ENCODE measurements around the gene IRX4. TPM values are rescaled to one million over a fixed set of nuclear protein-coding genes. Genes with fewer than 3 reads are reported as not detected.

The IRX4 gene
- total and polyA plus RNA-seq, 9 of the 15 experiments (the other 6 are each of a cell fraction or from before 2014, with no cell fraction given): not detected

GRCh38 chr5:1867815-1868143 is 14.9 kb downstream of the IRX4 start:
- Histone ChIP-seq H3K27me3 (ENCODE audit: control insufficient read depth in 2 of 2, insufficient read depth in 2 of 2, low read length in 2 of 2) (peaks cover 39 to 73% of the 10 kb centered on the region in 2 experiments), H3K27ac (ENCODE audit: extremely low read depth, low read depth, low read length) (no peak overlapping the region), H3K4me1 (replicated peaks in 1 of 2; ENCODE audit: control insufficient read depth in 2 of 2, insufficient read depth in 2 of 2, low read length in 2 of 2) (no peaks in the 10 kb centered on the region; a peak in 1 of 5 replicates), H3K9ac (ENCODE audit: insufficient read depth in 1 of 2, low read depth in 2 of 2, low read length in 2 of 2) (no peak overlapping the region), H3K79me2 (ENCODE audit: control insufficient read depth, insufficient read depth, low read length) (no peaks in the 10 kb centered on the region), H4K20me1 (replicated peaks; ENCODE audit: control insufficient read depth, insufficient read depth, low read length) (no peaks in the 10 kb centered on the region; the same call in 1 of the 2 replicates), H2AFZ (ENCODE audit: low read depth, low read length) (no peak overlapping the region), H3K9me3 (replicated peaks; ENCODE audit: control insufficient read depth, insufficient read depth, low read depth, low read length) (no peaks in the 10 kb centered on the region; the same call in 1 of the 2 replicates), H3K4me2 (ENCODE audit: insufficient read depth, low read length) (no peak overlapping the region), H3K36me3 (ENCODE audit: control insufficient read depth, insufficient read depth, low read length) (no peaks in the 10 kb centered on the region), H3K4me3 (no peak overlapping the region), H3K9me1 (ENCODE audit: control insufficient read depth, insufficient read depth, low read length) (no peaks in the 10 kb centered on the region)
- DNase-seq (ENCODE audit: extremely low read depth in 1 of 4, low spot score in 3 of 4) (no peak), ATAC-seq (no peak; the same call in 2 of the 3 replicates), FAIRE-seq (no peak)
- in situ Hi-C loops (cut with MboI) (no loop called here), intact Hi-C loops (cut with micrococcal nuclease) (no loop called here)
- ChIA-PET CTCF (ENCODE audit: low intra/inter-chr PET ratio) (no interaction called here), POLR2A (interaction anchor here (0.6 kb wide), 1 partner anchor 368 kb away, joined by 4 read pairs; no protein-coding TSS in a partner anchor)
- 4% methylated on average over 11 of the region's 20 CpGs for WGBS (ENCODE audit: insufficient coverage, low coverage, missing lambda C conversion rate)
- TF ChIP-seq NFIC (IDR thresholded peaks at IDR 0.05): no peak
- no peak for TF ChIP-seq ZNF24 (IDR thresholded peaks at IDR 0.05)
- TF ChIP-seq CHD4 (IDR thresholded peaks at IDR 0.05; ENCODE audit: insufficient read depth, insufficient replicate concordance, low read depth, low read length, poor library complexity, severe bottlenecking): no peak
- no peak for TF ChIP-seq NKRF (IDR thresholded peaks at IDR 0.05; ENCODE audit: borderline replicate concordance)
- no peak for TF ChIP-seq OTX1 (CRISPR knock-in tag; IDR thresholded peaks at IDR 0.05)
- TF ChIP-seq C11orf30 (IDR thresholded peaks at IDR 0.05; ENCODE audit: low read depth): no peak
- TF ChIP-seq, protein P1, sequence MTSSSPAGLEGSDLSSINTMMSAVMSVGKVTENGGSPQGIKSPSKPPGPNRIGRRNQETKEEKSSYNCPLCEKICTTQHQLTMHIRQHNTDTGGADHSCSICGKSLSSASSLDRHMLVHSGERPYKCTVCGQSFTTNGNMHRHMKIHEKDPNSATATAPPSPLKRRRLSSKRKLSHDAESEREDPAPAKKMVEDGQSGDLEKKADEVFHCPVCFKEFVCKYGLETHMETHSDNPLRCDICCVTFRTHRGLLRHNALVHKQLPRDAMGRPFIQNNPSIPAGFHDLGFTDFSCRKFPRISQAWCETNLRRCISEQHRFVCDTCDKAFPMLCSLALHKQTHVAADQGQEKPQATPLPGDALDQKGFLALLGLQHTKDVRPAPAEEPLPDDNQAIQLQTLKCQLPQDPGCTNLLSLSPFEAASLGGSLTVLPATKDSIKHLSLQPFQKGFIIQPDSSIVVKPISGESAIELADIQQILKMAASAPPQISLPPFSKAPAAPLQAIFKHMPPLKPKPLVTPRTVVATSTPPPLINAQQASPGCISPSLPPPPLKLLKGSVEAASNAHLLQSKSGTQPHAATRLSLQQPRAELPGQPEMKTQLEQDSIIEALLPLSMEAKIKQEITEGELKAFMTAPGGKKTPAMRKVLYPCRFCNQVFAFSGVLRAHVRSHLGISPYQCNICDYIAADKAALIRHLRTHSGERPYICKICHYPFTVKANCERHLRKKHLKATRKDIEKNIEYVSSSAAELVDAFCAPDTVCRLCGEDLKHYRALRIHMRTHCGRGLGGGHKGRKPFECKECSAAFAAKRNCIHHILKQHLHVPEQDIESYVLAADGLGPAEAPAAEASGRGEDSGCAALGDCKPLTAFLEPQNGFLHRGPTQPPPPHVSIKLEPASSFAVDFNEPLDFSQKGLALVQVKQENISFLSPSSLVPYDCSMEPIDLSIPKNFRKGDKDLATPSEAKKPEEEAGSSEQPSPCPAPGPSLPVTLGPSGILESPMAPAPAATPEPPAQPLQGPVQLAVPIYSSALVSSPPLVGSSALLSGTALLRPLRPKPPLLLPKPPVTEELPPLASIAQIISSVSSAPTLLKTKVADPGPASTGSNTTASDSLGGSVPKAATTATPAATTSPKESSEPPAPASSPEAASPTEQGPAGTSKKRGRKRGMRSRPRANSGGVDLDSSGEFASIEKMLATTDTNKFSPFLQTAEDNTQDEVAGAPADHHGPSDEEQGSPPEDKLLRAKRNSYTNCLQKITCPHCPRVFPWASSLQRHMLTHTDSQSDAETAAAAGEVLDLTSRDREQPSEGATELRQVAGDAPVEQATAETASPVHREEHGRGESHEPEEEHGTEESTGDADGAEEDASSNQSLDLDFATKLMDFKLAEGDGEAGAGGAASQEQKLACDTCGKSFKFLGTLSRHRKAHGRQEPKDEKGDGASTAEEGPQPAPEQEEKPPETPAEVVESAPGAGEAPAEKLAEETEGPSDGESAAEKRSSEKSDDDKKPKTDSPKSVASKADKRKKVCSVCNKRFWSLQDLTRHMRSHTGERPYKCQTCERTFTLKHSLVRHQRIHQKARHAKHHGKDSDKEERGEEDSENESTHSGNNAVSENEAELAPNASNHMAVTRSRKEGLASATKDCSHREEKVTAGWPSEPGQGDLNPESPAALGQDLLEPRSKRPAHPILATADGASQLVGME (CRISPR knock-in tag; IDR thresholded peaks at IDR 0.05): no peak
- TF ChIP-seq HNRNPL (IDR thresholded peaks at IDR 0.05; ENCODE audit: low read depth, low read length): no peak
- BruUV-seq (replicated peaks): no TSS peak

Data from K562 (cell line).